Upper lobe of right lung (tissue), 1 donor: ENCODE measurements around the gene TRIM50. TPM values are rescaled to one million over a fixed set of nuclear protein-coding genes. Genes with fewer than 3 reads are reported as not detected.
"Not testable (repeated sequence)": the region's sequence is repeated elsewhere in the genome, so short reads cannot be mapped to it uniquely, and the experiment has no call there.

Experiments
- ATAC-seq: fragments of 200-7000 bp; cut with Tn5 transposase; one replicate; pipeline ENCODE4 v1.9.1; 2020; ENCODE audit warnings: mild to moderate bottlenecking, moderate library complexity
- DNase-seq: peaks from one replicate; pipeline ENCODE4 v3.0.0-alpha.2; 2020
- H3K27ac ChIP-seq: fragments of 200-600 bp; one replicate; pipeline ENCODE4 v1.8.0; 2022
- H3K27me3 ChIP-seq: fragments of 200-600 bp; one replicate; pipeline ENCODE4 v1.8.0; 2022; ENCODE audit warnings: mild to moderate bottlenecking
- H3K36me3 ChIP-seq: fragments of 200-600 bp; one replicate; pipeline ENCODE4 v1.8.0; 2022
- H3K4me1 ChIP-seq: fragments of 200-600 bp; one replicate; pipeline ENCODE4 v1.8.0; 2022
- H3K4me3 ChIP-seq: fragments of 200-600 bp; one replicate; pipeline ENCODE4 v1.8.0; 2022; ENCODE audit warnings: mild to moderate bottlenecking
- H3K9me3 ChIP-seq: fragments of 200-600 bp; one replicate; pipeline ENCODE4 v1.8.0; 2022
- intact Hi-C: fragments of 100-400 bp; cut with DNase I; formaldehyde crosslinking; loops from one replicate; pipeline ENCODE4 v1.11.0; 2022
- total RNA-seq: library from RNA; stranded (reverse); fragmentation: NEBNext Ultra II Directional; extraction: Animal tissue kit (Norgen Biotek cat#: 25700); gene quantifications from one replicate; pipeline ENCODE4 v1.2.1, GENCODE V29; 2021
- TF ChIP-seq, protein P1 (sequence below): fragments of 200-600 bp; IDR thresholded peaks from one replicate; pipeline ENCODE4 v1.8.0; 2022; ENCODE audit warnings: antibody characterized with exemption
- donor health status: DM: no; HTN: yes; CAD: no; lungs with severe emphysema.

The TRIM50 gene
- total RNA-seq, 1 donor from 2014 or later, result 0.20 TPM

GRCh38 chr7:73304071-73304470, 23.8 kb downstream of the TRIM50 start:
- ATAC-seq (no peak), DNase-seq (peak; percentile 41)
- Histone ChIP-seq H3K4me1 (peaks cover 8% of the 10 kb centered on the region), H3K36me3 (peaks cover 23% of the 10 kb centered on the region), H3K4me3 (no peak overlapping the region), H3K9me3 (no peaks in the 10 kb centered on the region), H3K27me3 (no peaks in the 10 kb centered on the region), H3K27ac (no peak overlapping the region)
- intact Hi-C loops, result no loop called here
- TF ChIP-seq, protein P1, sequence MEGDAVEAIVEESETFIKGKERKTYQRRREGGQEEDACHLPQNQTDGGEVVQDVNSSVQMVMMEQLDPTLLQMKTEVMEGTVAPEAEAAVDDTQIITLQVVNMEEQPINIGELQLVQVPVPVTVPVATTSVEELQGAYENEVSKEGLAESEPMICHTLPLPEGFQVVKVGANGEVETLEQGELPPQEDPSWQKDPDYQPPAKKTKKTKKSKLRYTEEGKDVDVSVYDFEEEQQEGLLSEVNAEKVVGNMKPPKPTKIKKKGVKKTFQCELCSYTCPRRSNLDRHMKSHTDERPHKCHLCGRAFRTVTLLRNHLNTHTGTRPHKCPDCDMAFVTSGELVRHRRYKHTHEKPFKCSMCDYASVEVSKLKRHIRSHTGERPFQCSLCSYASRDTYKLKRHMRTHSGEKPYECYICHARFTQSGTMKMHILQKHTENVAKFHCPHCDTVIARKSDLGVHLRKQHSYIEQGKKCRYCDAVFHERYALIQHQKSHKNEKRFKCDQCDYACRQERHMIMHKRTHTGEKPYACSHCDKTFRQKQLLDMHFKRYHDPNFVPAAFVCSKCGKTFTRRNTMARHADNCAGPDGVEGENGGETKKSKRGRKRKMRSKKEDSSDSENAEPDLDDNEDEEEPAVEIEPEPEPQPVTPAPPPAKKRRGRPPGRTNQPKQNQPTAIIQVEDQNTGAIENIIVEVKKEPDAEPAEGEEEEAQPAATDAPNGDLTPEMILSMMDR, result no peak

DNA sequence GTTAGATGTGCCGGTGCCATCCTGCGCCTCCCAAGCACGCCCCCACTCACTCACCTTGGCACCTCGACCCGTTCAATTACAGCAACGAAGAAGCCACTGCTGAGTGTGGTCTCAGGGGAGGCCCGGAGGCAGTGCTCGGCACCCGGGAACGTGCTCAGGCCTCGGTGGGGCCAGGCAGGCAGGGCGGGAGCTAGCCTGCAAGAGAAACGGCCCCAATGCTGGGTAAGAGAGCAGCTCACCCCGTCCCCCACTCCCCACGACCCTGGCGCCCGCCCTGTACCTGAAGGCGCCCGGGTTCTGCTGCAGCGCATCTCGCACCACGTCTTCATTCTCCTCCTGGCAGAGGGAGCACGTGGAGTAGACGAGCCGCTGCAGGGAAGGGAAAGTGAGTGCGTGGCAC, 24.3 kb downstream of the TRIM50 start:
- DNase-seq, result peak; percentile 51
- no peaks in the 10 kb centered on the region for H3K9me3 ChIP-seq
- ATAC-seq, result no peak
- intact Hi-C loops, result no loop called here
- no peaks in the 10 kb centered on the region for H3K27me3 ChIP-seq
- peaks cover 6% of the 10 kb centered on the region for H3K4me1 ChIP-seq
- H3K4me3 ChIP-seq, result no peak overlapping the region
- no peak overlapping the region for H3K27ac ChIP-seq
- TF ChIP-seq, protein P1, result no peak
- peaks cover 23% of the 10 kb centered on the region for H3K36me3 ChIP-seq

DNA sequence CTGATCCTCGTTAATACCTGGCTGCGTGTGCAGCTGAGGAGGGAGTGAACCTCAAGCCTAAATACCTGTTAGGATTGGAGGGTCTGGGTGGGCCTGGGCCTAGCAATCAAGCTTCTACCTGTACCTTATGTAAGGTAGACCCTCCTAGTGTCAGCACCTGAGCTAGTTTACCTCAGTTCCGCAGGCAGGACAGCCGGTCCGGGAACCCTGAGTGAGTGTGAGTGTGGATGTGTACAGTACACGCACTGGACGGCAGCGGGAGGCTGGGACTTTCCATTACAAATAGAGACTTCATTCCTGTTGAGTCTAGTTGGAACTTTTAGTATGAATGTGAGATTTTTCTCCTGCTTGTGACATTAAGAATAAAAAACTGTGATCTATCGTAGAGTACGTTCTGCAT, 25.0 kb downstream of the TRIM50 start:
- H3K9me3 ChIP-seq, intact Hi-C loops, H3K27ac ChIP-seq, H3K27me3 ChIP-seq, H3K4me3 ChIP-seq, ATAC-seq, H3K4me1 ChIP-seq: not testable (repeated sequence)
- peaks cover 23% of the 10 kb centered on the region for H3K36me3 ChIP-seq
- peak; percentile 3 for DNase-seq

DNA sequence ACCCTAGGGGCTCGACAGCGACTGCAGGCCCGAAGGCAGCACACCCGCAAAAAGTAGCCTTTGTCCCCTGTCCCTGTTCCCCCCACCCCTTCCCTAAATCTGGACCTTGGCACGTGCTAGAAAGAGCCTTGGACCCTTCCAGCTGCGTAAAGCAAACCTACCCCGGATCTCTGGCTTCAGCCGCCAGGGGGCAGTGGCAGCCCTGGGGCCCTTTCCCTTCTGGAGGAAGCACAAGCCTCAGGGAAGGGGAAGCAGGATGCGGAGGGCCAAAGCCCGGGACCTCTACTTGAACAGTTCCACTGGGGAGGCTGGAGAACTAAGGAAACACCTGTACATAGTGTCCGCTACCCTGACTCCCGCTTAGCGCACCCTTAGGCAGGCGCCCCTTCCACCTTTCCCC, 26.8 kb downstream of the TRIM50 start:
- ATAC-seq, result peak; percentile 47
- H3K4me3 ChIP-seq, H3K4me1 ChIP-seq, H3K27ac ChIP-seq, H3K27me3 ChIP-seq, H3K9me3 ChIP-seq, intact Hi-C loops, DNase-seq: not testable (repeated sequence)
- peaks cover 20% of the 10 kb centered on the region for H3K36me3 ChIP-seq

- H3K9me3 ChIP-seq, H3K4me1 ChIP-seq, H3K27me3 ChIP-seq, H3K4me3 ChIP-seq, intact Hi-C loops, H3K27ac ChIP-seq: not testable (repeated sequence)
- DNase-seq (peak; percentile 18), ATAC-seq (peak; percentile 25)
- peaks cover 20% of the 10 kb centered on the region for H3K36me3 ChIP-seq
Measured at GRCh38 chr7:73299812-73300211, 28.1 kb downstream of the TRIM50 start.

GRCh38 chr7:73297706-73298105, 30.2 kb downstream of the TRIM50 start:
- H3K9me3 ChIP-seq, H3K36me3 ChIP-seq, H3K27me3 ChIP-seq, H3K27ac ChIP-seq, H3K4me3 ChIP-seq, H3K4me1 ChIP-seq, ATAC-seq, intact Hi-C loops: not testable (repeated sequence)
- DNase-seq, result peak; percentile 9

- H3K27me3 ChIP-seq, H3K36me3 ChIP-seq, ATAC-seq, DNase-seq, intact Hi-C loops, H3K4me3 ChIP-seq, H3K9me3 ChIP-seq, H3K27ac ChIP-seq, H3K4me1 ChIP-seq: not testable (repeated sequence)
Measured at GRCh38 chr7:73297235-73297634, 30.6 kb downstream of the TRIM50 start.

- H3K27ac ChIP-seq, H3K36me3 ChIP-seq, DNase-seq, H3K27me3 ChIP-seq, H3K4me1 ChIP-seq, H3K9me3 ChIP-seq, H3K4me3 ChIP-seq, intact Hi-C loops: not testable (repeated sequence)
- peak; percentile 14 for ATAC-seq
Measured at GRCh38 chr7:73277210-73277609, 50.7 kb downstream of the TRIM50 start.

DNA sequence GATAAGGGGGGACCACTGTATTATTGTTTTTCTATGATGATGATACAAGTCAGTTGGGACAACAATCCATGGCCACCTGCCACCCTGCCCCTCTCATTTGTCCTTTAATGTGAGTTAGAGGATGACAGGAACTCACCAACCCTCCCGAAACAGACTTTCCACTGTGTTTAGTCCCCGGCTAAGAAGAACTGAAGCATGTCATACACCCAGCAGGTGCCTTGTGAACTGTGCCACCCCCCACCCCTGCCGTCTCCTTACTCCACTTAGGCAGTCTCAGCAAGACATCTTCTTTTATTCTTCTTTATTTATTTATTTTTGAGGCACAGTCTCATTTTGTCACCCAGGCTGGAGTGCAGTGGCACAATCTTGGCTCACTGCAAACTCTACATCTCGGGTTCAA, 60.1 kb downstream of the TRIM50 start:
- intact Hi-C loops, DNase-seq, ATAC-seq, H3K4me3 ChIP-seq, H3K36me3 ChIP-seq, H3K4me1 ChIP-seq, H3K27ac ChIP-seq, H3K27me3 ChIP-seq, H3K9me3 ChIP-seq: not testable (repeated sequence)

DNA sequence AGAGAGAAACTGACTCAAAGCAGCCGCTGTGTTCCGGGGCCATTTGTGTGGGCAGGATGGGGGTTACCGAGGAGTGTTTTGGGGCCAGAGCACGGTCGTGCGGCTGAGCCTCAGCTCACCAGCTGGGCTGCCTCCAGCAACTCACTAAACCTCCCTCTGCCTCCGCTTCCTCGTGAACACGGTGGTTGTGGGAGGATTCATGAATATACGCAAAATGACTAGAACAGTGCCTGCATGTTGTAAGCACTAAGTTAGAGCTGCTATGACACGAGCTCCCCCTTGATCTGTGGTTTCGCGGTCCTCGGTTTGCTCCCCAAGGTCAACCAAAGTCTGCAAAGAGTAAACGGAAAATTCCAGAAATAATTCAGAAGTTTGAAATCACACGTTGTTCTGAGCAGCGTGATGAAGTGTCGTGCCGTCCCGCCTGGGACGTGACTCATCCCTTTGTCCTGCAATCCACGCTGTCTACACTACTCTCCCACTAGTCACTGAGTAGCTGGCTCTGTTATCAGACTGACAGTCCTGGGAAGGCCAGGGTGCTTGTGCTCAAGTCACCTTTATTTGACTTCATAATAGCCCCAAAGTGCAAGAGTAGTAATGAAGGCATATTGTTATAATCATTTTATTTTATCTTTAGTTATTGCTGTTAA, 61.0 kb downstream of the TRIM50 start:
- H3K4me3 ChIP-seq, H3K36me3 ChIP-seq, H3K27me3 ChIP-seq, H3K27ac ChIP-seq, intact Hi-C loops, DNase-seq, H3K4me1 ChIP-seq, H3K9me3 ChIP-seq: not testable (repeated sequence)
- peak; percentile 78 for ATAC-seq
